ENCODE results near the gene LHX8. TPM values are rescaled to one million over a fixed set of nuclear protein-coding genes. Genes with fewer than 3 reads are reported as not detected.

The LHX8 gene
- total RNA-seq, 1 donor from 2014 or later: not detected

DNA sequence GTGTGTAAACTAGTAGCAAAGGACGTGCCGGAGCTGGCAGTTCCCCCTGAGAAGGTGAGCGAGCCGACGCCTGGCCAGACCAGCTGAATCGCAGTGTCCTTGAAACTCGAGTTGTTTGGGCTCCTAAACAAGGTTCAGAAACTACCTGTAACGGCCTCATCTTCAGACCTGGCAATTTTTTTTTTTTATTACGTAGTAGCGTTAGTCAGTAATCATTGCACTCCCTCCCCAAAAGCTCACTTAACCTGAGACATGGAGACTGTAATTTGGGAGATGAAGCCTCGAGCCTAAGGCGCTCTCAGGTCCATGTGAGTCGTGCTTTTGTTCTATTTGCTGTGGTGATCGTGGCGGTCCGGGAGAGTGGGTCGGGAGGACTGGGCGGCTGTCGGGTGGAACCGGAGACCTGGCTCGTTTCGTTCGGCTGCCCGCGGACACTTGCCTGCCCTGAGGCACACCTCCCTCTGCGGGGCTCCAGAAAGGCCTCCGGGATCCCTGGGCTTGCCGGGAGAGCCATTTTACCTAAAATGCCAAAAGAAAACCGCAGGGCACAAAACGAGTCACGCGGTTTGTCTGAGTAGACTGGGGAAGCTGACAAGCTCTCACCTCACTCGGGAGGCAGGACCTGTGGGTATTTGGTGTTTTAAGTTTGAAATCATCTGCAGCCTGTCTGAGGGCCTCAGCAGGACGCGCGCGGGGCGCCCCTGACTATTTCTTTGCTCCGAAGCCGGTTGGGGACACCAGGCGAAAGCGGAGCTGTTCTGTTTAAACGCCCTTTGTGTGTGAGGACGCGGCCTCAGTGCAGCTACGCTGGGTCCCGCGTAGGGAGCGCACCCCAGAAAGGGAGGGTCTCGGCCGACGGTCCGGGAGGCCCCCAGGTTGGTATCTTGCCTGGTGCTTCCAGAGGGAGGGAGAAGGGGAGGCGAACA lies 722 bp downstream of the LHX8 start:
- H3K27ac Mint-ChIP-seq: no peak overlapping the region
- CTCF ChIA-PET: no interaction called here
- POLR2A ChIA-PET: no interaction called here
- H3K36me3 Mint-ChIP-seq (ENCODE audit: low read depth): no peaks in the 10 kb centered on the region
- ATAC-seq (ENCODE audit: low read depth) (no peak), DNase-seq (no peak)
- intact Hi-C loops (cut with micrococcal nuclease): no loop called here
- peaks cover 18% of the 10 kb centered on the region for H3K4me1 Mint-ChIP-seq
- TF ChIP-seq, protein P1, sequence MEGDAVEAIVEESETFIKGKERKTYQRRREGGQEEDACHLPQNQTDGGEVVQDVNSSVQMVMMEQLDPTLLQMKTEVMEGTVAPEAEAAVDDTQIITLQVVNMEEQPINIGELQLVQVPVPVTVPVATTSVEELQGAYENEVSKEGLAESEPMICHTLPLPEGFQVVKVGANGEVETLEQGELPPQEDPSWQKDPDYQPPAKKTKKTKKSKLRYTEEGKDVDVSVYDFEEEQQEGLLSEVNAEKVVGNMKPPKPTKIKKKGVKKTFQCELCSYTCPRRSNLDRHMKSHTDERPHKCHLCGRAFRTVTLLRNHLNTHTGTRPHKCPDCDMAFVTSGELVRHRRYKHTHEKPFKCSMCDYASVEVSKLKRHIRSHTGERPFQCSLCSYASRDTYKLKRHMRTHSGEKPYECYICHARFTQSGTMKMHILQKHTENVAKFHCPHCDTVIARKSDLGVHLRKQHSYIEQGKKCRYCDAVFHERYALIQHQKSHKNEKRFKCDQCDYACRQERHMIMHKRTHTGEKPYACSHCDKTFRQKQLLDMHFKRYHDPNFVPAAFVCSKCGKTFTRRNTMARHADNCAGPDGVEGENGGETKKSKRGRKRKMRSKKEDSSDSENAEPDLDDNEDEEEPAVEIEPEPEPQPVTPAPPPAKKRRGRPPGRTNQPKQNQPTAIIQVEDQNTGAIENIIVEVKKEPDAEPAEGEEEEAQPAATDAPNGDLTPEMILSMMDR (IDR thresholded peaks at IDR 0.05): no peak
- no peaks in the 10 kb centered on the region for H3K9me3 Mint-ChIP-seq
- peaks cover 74% of the 10 kb centered on the region for H3K27me3 Mint-ChIP-seq
- H3K4me3 Mint-ChIP-seq: peak overlapping the region; percentile 81

DNA sequence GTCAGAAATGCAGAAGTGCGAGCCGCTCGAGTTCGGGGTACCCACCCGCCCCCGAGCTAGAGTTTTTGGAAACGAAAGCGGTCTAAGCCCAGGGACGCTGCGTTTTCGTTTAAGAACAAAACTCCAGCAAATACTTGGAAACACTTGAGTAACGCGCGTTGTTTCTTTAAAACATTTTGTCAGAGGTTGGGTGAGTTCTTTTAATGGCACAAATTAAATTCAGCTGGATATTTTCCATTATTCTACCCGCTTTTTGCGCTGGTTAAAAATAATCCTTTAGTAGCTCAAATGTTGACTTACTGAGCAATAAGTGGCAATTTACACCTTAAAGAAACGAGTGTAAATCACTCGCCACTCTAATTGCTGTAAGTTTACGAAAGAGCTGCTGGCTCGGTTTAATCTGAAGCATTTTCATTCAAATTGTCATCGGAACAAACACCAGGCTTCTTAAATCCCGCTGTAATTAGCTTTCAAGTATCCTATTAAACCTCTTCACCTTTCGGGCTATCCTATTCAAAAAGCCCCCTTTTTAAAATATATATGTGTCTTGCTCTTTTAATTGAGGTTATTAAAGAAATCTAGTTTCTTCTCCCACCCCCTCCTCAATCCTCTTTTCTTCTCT lies 1.5 kb downstream of the LHX8 start:
- H3K27me3 Mint-ChIP-seq: peaks cover 66% of the 10 kb centered on the region
- H3K4me3 Mint-ChIP-seq: peak overlapping the region; percentile 81
- POLR2A ChIA-PET: no interaction called here
- TF ChIP-seq, protein P1 (IDR thresholded peaks at IDR 0.05): no peak
- CTCF ChIA-PET: no interaction called here
- no peak overlapping the region for H3K27ac Mint-ChIP-seq
- ATAC-seq (ENCODE audit: low read depth) (no peak), DNase-seq (no peak)
- peaks cover 18% of the 10 kb centered on the region for H3K4me1 Mint-ChIP-seq
- intact Hi-C loops (cut with micrococcal nuclease): no loop called here
- H3K9me3 Mint-ChIP-seq: no peaks in the 10 kb centered on the region
- H3K36me3 Mint-ChIP-seq (ENCODE audit: low read depth): no peaks in the 10 kb centered on the region

DNA sequence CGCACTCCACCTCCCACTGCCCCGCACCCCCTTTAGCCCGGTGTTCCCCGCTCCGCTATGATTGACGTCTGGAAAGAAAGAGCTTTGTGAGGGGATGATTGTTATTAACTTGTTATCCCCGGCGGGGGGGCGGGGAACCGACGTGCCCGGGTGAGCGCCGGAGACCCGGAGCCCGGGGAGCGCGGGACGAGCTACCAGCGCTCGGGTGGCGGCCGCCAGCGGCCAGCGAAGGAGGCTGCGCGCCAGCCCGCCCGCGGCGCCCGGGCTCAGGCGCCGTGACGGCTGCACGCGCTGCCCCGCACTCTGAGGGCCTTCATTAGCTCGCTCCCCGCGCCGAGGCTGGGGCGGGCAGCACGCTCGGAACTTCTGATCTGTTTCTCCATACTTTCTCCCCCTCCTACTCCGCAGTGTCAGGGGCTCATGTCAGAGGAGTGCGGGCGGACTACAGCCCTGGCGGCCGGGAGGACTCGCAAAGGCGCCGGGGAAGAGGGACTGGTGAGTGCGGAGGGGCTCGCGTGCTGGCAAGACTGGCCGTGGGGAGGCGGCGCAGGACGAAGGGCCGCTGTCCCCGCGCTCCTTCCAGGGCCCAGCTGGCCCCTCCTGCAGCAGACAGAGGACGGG lies 2.1 kb downstream of the LHX8 start:
- Mint-ChIP-seq H3K9me3 (no peaks in the 10 kb centered on the region), H3K36me3 (ENCODE audit: low read depth) (no peaks in the 10 kb centered on the region), H3K4me3 (peak overlapping the region; percentile 81), H3K27ac (no peak overlapping the region), H3K27me3 (peaks cover 60% of the 10 kb centered on the region), H3K4me1 (peaks cover 18% of the 10 kb centered on the region)
- TF ChIP-seq, protein P1 (IDR thresholded peaks at IDR 0.05): no peak
- POLR2A ChIA-PET: no interaction called here
- ATAC-seq (ENCODE audit: low read depth) (no peak), DNase-seq (no peak)
- intact Hi-C loops (cut with micrococcal nuclease): no loop called here
- CTCF ChIA-PET: no interaction called here

DNA sequence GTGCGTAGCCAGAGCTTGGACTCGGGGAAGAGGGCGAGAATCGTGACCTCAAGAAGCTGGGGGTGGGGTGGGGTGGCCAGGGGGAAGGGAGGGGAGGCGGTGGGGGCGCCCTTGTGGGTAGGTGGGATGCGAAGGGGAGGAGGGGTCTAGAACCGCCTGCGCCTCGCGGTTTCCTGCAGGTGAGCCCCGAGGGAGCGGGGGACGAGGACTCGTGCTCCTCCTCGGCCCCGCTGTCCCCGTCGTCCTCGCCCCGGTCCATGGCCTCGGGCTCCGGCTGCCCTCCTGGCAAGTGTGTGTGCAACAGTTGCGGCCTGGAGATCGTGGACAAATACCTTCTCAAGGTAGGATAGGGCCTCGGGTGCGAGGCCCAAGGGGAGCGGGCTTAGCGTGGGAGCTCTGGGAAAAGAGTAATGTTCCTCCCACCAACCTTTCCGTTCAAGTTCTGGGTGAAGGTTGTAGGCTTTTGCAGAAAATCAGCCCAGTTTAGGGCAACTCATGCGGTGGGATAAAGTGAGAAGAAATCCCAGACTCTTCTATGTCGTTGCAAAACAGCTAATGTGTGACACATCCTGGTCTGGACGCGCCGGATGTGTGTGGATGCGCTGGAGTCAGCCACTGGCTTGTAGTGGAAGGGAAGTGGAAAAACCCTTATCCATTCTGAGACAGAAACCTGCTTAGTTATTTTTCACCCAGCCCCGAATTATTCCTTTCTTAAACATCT lies 2.9 kb downstream of the LHX8 start:
- no peak for DNase-seq
- H3K27me3 Mint-ChIP-seq: peaks cover 53% of the 10 kb centered on the region
- TF ChIP-seq, protein P1 (IDR thresholded peaks at IDR 0.05): no peak
- H3K27ac Mint-ChIP-seq: no peak overlapping the region
- no peaks in the 10 kb centered on the region for H3K36me3 Mint-ChIP-seq (ENCODE audit: low read depth)
- ChIA-PET CTCF (no interaction called here), POLR2A (no interaction called here)
- ATAC-seq (ENCODE audit: low read depth): no peak
- no peaks in the 10 kb centered on the region for H3K9me3 Mint-ChIP-seq
- H3K4me1 Mint-ChIP-seq: peaks cover 18% of the 10 kb centered on the region
- intact Hi-C loops (cut with micrococcal nuclease): no loop called here
- no peak overlapping the region for H3K4me3 Mint-ChIP-seq
